HCT116 (cell line): ENCODE measurements around the gene INKA2. TPM values are rescaled to one million over a fixed set of nuclear protein-coding genes. Genes with fewer than 3 reads are reported as not detected.

Experiments used
- ATAC-seq: fragments of 200-7000 bp; cut with Tn5 transposase; 2 replicates; pipeline ENCODE4 v1.9.1; 2020; ENCODE audit warnings: mild to moderate bottlenecking, moderate library complexity
- BruUV-seq: library from RNA; stranded (reverse); fragments of 400-500 nt; replicated peaks from 2 replicates; lab custom pipeline; 2021; lab: Mats Ljungman, UMichigan
- CTCF ChIA-PET: fragments of 300-600 bp; sonication (Branson Sonifier 250); formaldehyde crosslinking; loops from one replicate; lab custom pipeline; 2021; ENCODE audit warnings: antibody characterized with exemption; lab: Charles Lee
- POLR2A ChIA-PET: fragments of 300-600, 350-600 bp; sonication (Branson Sonifier 250); formaldehyde crosslinking; loops from one replicate; lab custom pipeline; 2021; ENCODE audit warnings: antibody characterized with exemption; lab: Charles Lee
- RAD21 ChIA-PET, 2 experiments: fragments of 300-600 bp; sonication (Branson Sonifier 250); formaldehyde crosslinking; loops; one replicate each; lab custom pipeline; 2023; ENCODE audit warnings: low total read pairs in 2 of 2; ENCODE audit not compliant: uncharacterized antibody in 2 of 2, unreplicated experiment in 2 of 2, low non-redundant PET in 1 of 2; lab: Charles Lee
- DNase-seq: peaks from one replicate; pipeline ENCODE4 v3.0.0-alpha.2; 2010; ENCODE audit warnings: low read depth, low spot score
- H2AFZ ChIP-seq: fragments of 200-600 bp; shearing (Covaris generic), sonication (generic); 2 replicates; pipeline ENCODE4 v1.6.1; 2017; ENCODE audit warnings: low read depth, mixed run types, mixed read lengths, antibody characterized with exemption, low read length; ENCODE audit not compliant: poor library complexity, severe bottlenecking
- H3K27ac ChIP-seq: 2 replicates; pipeline ENCODE4 v1.5.1; 2012; ENCODE audit warnings: low read depth, low read length
- H3K27me3 ChIP-seq: fragments of 200-600 bp; sonication (generic); 2 replicates; pipeline ENCODE4 v1.6.1; 2016; ENCODE audit warnings: mixed run types, low read length, mixed read lengths; ENCODE audit not compliant: insufficient read depth
- H3K36me3 ChIP-seq, 2 experiments: fragments of 200-500 bp in 1 of 2; fragments of 200-600 bp in 1 of 2; sonication (Bioruptor generic) in 1 of 2; sonication (generic) in 1 of 2; 2 replicates each; pipeline versions ENCODE4 v1.5.1 to v1.6.1; 2014 to 2016; ENCODE audit warnings: low read length in 2 of 2, inconsistent platforms in 1 of 2, mixed read lengths in 1 of 2, mixed run types in 1 of 2; ENCODE audit not compliant: insufficient read depth in 2 of 2, control insufficient read depth in 1 of 2
- H3K4me1 ChIP-seq, 2 experiments: fragments of 200-600 bp in 1 of 2; sonication (generic) in 1 of 2; 2 replicates each; pipeline versions ENCODE4 v1.5.1 to v1.6.1; 2012 to 2017; ENCODE audit warnings: low read length in 2 of 2, inconsistent platforms in 1 of 2, mild to moderate bottlenecking in 1 of 2, mixed read lengths in 1 of 2, mixed run types in 1 of 2, moderate library complexity in 1 of 2; ENCODE audit not compliant: insufficient read depth in 2 of 2, control insufficient read depth in 1 of 2
- H3K4me2 ChIP-seq: fragments of 200-600 bp; sonication (generic); 2 replicates; pipeline ENCODE4 v1.6.1; 2017; ENCODE audit warnings: mixed run types, low read length, mixed read lengths
- H3K4me3 ChIP-seq, 2 experiments: fragments of 200-600 bp in 1 of 2; sonication (generic) in 1 of 2; replicated peaks in 1 of 2; 2 replicates each; pipeline ENCODE4 v1.5.1; 2011 to 2016; ENCODE audit warnings: low read length in 2 of 2, control low read depth in 1 of 2, low read depth in 1 of 2, mild to moderate bottlenecking in 1 of 2, mixed read lengths in 1 of 2, mixed run types in 1 of 2
- H3K79me2 ChIP-seq: fragments of 200-600 bp; sonication (generic); 2 replicates; pipeline ENCODE4 v1.6.1; 2017; ENCODE audit warnings: mild to moderate bottlenecking, mixed run types, low read length, moderate library complexity, mixed read lengths; ENCODE audit not compliant: insufficient read depth
- H3K9ac ChIP-seq: fragments of 200-600 bp; sonication (generic); 2 replicates; pipeline ENCODE4 v1.6.1; 2016; ENCODE audit warnings: low read length, mixed read lengths
- H3K9me2 ChIP-seq: fragments of 200-600 bp; sonication (generic), shearing (Covaris generic); 2 replicates; pipeline ENCODE4 v1.6.1; 2017; ENCODE audit warnings: mixed run types, mild to moderate bottlenecking, moderate library complexity; ENCODE audit not compliant: insufficient read depth
- H3K9me3 ChIP-seq, 2 experiments: fragments of 200-500 bp in 1 of 2; fragments of 200-600 bp in 1 of 2; sonication (Bioruptor generic) in 1 of 2; sonication (generic) in 1 of 2; 2 replicates each; pipeline ENCODE4 v1.6.1; 2014 to 2017; ENCODE audit warnings: low read length in 2 of 2, mixed read lengths in 2 of 2, inconsistent platforms in 1 of 2, low read depth in 1 of 2, mild to moderate bottlenecking in 1 of 2, mixed run types in 1 of 2, moderate library complexity in 1 of 2; ENCODE audit not compliant: control insufficient read depth in 1 of 2, insufficient read depth in 1 of 2
- H4K20me1 ChIP-seq: fragments of 200-600 bp; sonication (generic), shearing (Covaris generic); 2 replicates; pipeline ENCODE4 v1.6.1; 2017; ENCODE audit warnings: mixed run types, mild to moderate bottlenecking, moderate library complexity; ENCODE audit not compliant: insufficient read depth
- ATF3 ChIP-seq: IDR thresholded peaks from 2 replicates; pipeline ENCODE4 v1.6.1; 2012
- CBX3 ChIP-seq: IDR thresholded peaks from 2 replicates; pipeline ENCODE4 v1.6.1; 2012; ENCODE audit warnings: low read depth
- EGR1 ChIP-seq: IDR thresholded peaks from 2 replicates; pipeline ENCODE4 v1.6.1; 2012; ENCODE audit warnings: low read depth
- ELF1 ChIP-seq: IDR thresholded peaks from 2 replicates; pipeline ENCODE4 v1.6.1; 2012; ENCODE audit warnings: low read depth, borderline replicate concordance
- EZH2 ChIP-seq: fragments of 200-600 bp; sonication (generic); IDR thresholded peaks from 2 replicates; pipeline ENCODE4 v1.6.1; 2017; ENCODE audit warnings: antibody characterized with exemption, mixed run types
- EZH2phosphoT487 ChIP-seq: fragments of 200-600 bp; IDR thresholded peaks from 2 replicates; pipeline ENCODE4 v1.6.1; 2018; ENCODE audit warnings: antibody characterized with exemption, borderline replicate concordance
- JUND ChIP-seq: IDR thresholded peaks from 2 replicates; pipeline ENCODE4 v1.6.1; 2012
- POLR2A ChIP-seq: IDR thresholded peaks from 2 replicates; pipeline ENCODE4 v1.7.0; 2011; ENCODE audit warnings: borderline replicate concordance; ENCODE audit not compliant: insufficient read depth, insufficient read length; ENCODE audit errors: extremely low read depth
- POLR2AphosphoS5 ChIP-seq: IDR thresholded peaks from 2 replicates; pipeline ENCODE4 v1.6.1; 2011; ENCODE audit warnings: mild to moderate bottlenecking, low read depth, low read length, moderate library complexity
- SIN3A ChIP-seq: IDR thresholded peaks from 2 replicates; pipeline ENCODE4 v1.6.1; 2012; ENCODE audit warnings: low read depth
- SP1 ChIP-seq: IDR thresholded peaks from 2 replicates; pipeline ENCODE4 v1.6.1; 2012; ENCODE audit warnings: low read depth
- SRF ChIP-seq: IDR thresholded peaks from 2 replicates; pipeline ENCODE4 v1.6.1; 2012; ENCODE audit warnings: low read depth
- YY1 ChIP-seq: IDR thresholded peaks from 2 replicates; pipeline ENCODE4 v1.6.1; 2011; ENCODE audit warnings: low read length, low read depth, moderate library complexity, mild to moderate bottlenecking; ENCODE audit not compliant: insufficient replicate concordance; ENCODE audit errors: extremely low read depth
- ZBTB33 ChIP-seq: IDR thresholded peaks from 2 replicates; pipeline ENCODE4 v1.6.1; 2011; ENCODE audit warnings: mild to moderate bottlenecking, low read length, moderate library complexity; ENCODE audit not compliant: insufficient replicate concordance; ENCODE audit errors: extremely low read depth
- ZFX ChIP-seq: fragments of 450-650 bp; IDR thresholded peaks from 2 replicates; pipeline ENCODE4 v1.6.1; 2017
- ZNF274 ChIP-seq: fragments of 200-500 bp; sonication (Bioruptor generic); IDR thresholded peaks from 2 replicates; pipeline ENCODE4 v1.6.1; 2014; ENCODE audit warnings: mild to moderate bottlenecking, low read depth, low read length, inconsistent platforms
- intact Hi-C: fragments of 100-400 bp; cut with micrococcal nuclease; formaldehyde crosslinking; loops from 2 replicates; pipeline ENCODE4 v1.10.0; 2022
- total RNA-seq: library from RNA; stranded (reverse); gene quantifications from one replicate; pipeline ENCODE4 v1.2.1, GENCODE V29; 2021; ENCODE audit not compliant: unreplicated experiment
- TF ChIP-seq, protein P1 (sequence below), 3 experiments: fragments of 200-600 bp in 1 of 3; sonication (generic) in 1 of 3; IDR thresholded peaks in 2 of 3; conservative IDR thresholded peaks in 1 of 3; 2 replicates each; pipeline ENCODE4 v1.5.1; 2012 to 2017; ENCODE audit warnings: low read depth in 2 of 3, low read length in 2 of 3, antibody characterized with exemption in 1 of 3, borderline replicate concordance in 1 of 3, control low read depth in 1 of 3, mild to moderate bottlenecking in 1 of 3, mixed read lengths in 1 of 3, mixed run types in 1 of 3, moderate library complexity in 1 of 3; ENCODE audit not compliant: insufficient read depth in 1 of 3
- TF ChIP-seq, protein P2 (sequence below): IDR thresholded peaks from 2 replicates; pipeline ENCODE4 v1.6.1; 2012

INKA2 gene
- total RNA-seq, 1 experiment from 2014 or later, result 4.0 TPM

DNA sequence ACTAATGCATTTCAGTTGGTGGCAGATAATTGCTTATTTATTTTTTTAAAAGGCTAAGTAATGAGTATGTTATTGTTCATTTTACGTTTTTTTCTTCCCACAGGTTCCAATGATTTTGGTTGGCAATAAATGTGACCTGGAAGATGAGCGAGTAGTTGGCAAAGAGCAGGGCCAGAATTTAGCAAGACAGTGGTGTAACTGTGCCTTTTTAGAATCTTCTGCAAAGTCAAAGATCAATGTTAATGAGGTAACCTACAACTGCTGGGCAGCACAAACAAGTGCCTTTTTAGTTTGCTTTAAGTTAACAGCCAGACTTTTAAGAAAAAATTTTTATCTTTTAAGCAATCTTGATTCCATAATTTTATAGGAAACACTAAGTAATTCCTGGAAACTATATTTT, 35.0 kb downstream of the INKA2 start:
- Histone ChIP-seq H3K4me3 (no peak overlapping the region), H3K9me3 (no peaks in the 10 kb centered on the region), H3K36me3 (peaks cover 10 to 15% of the 10 kb centered on the region in 2 experiments; a peak in 2 of 4 replicates), H3K9me2 (no peaks in the 10 kb centered on the region)
- ATAC-seq, result no peak
- POLR2A ChIA-PET, result no interaction called here
- TF ChIP-seq SP1, result no peak
- TF ChIP-seq EZH2phosphoT487, result no peak
- no peak for TF ChIP-seq POLR2A
- TF ChIP-seq SIN3A, result no peak
- TF ChIP-seq ELF1, result no peak
- no peak for TF ChIP-seq ZBTB33
- no peak for TF ChIP-seq EZH2
- TF ChIP-seq ATF3, result no peak
- TF ChIP-seq YY1, result no peak
- TF ChIP-seq SRF, result no peak
- TF ChIP-seq ZFX, result no peak
- no peak for TF ChIP-seq JUND
- no peak for TF ChIP-seq POLR2AphosphoS5
- no peak for TF ChIP-seq CBX3
- TF ChIP-seq, protein P1, sequence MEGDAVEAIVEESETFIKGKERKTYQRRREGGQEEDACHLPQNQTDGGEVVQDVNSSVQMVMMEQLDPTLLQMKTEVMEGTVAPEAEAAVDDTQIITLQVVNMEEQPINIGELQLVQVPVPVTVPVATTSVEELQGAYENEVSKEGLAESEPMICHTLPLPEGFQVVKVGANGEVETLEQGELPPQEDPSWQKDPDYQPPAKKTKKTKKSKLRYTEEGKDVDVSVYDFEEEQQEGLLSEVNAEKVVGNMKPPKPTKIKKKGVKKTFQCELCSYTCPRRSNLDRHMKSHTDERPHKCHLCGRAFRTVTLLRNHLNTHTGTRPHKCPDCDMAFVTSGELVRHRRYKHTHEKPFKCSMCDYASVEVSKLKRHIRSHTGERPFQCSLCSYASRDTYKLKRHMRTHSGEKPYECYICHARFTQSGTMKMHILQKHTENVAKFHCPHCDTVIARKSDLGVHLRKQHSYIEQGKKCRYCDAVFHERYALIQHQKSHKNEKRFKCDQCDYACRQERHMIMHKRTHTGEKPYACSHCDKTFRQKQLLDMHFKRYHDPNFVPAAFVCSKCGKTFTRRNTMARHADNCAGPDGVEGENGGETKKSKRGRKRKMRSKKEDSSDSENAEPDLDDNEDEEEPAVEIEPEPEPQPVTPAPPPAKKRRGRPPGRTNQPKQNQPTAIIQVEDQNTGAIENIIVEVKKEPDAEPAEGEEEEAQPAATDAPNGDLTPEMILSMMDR (IDR thresholded peaks at IDR 0.05 in 2 of 3, conservative IDR thresholded peaks at IDR 0.05 in 1 of 3; ENCODE audit: borderline replicate concordance in 1 of 3, insufficient read depth in 1 of 3, low read depth in 2 of 3, low read length in 2 of 3), result no peak
- no peak for TF ChIP-seq ZNF274
- no peak for TF ChIP-seq EGR1
- TF ChIP-seq, protein P2, sequence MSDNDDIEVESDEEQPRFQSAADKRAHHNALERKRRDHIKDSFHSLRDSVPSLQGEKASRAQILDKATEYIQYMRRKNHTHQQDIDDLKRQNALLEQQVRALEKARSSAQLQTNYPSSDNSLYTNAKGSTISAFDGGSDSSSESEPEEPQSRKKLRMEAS, result no peak
- TF ChIP-seq, all 23 proteins: peak for 0
- peaks cover 9 to 12% of the 10 kb centered on the region in 2 experiments for H3K4me1 ChIP-seq
- RAD21 ChIA-PET, result no interaction called here
- no TSS peak for BruUV-seq
- no peaks in the 10 kb centered on the region for H3K27me3 ChIP-seq
- no peak overlapping the region for H3K27ac ChIP-seq
- H3K79me2 ChIP-seq, result no peaks in the 10 kb centered on the region
- no peak overlapping the region for H3K9ac ChIP-seq
- H2AFZ ChIP-seq, result no peak overlapping the region
- intact Hi-C loops, result no loop called here
- DNase-seq, result no peak
- peak overlapping the region; percentile 37; the same call in 1 of the 2 replicates for H3K4me2 ChIP-seq
- H4K20me1 ChIP-seq, result no peaks in the 10 kb centered on the region
- CTCF ChIA-PET, result interaction anchor here (0.7 to 3.1 kb wide), 2 partner anchors 10 to 43 kb away, joined by 3 to 14 read pairs; no protein-coding TSS in a partner anchor
